Upper lobe of right lung (tissue), 1 donor: ENCODE results near the gene METTL16. TPM values are rescaled to one million over a fixed set of nuclear protein-coding genes. Genes with fewer than 3 reads are reported as not detected.

Experiments used
- ATAC-seq: fragments of 200-7000 bp; cut with Tn5 transposase; one replicate; pipeline ENCODE4 v1.9.1; 2020; ENCODE audit warnings: mild to moderate bottlenecking, moderate library complexity
- DNase-seq: peaks from one replicate; pipeline ENCODE4 v3.0.0-alpha.2; 2020
- H3K27ac ChIP-seq: fragments of 200-600 bp; one replicate; pipeline ENCODE4 v1.8.0; 2022
- H3K27me3 ChIP-seq: fragments of 200-600 bp; one replicate; pipeline ENCODE4 v1.8.0; 2022; ENCODE audit warnings: mild to moderate bottlenecking
- H3K36me3 ChIP-seq: fragments of 200-600 bp; one replicate; pipeline ENCODE4 v1.8.0; 2022
- H3K4me1 ChIP-seq: fragments of 200-600 bp; one replicate; pipeline ENCODE4 v1.8.0; 2022
- H3K4me3 ChIP-seq: fragments of 200-600 bp; one replicate; pipeline ENCODE4 v1.8.0; 2022; ENCODE audit warnings: mild to moderate bottlenecking
- H3K9me3 ChIP-seq: fragments of 200-600 bp; one replicate; pipeline ENCODE4 v1.8.0; 2022
- CTCF ChIP-seq: fragments of 200-600 bp; IDR thresholded peaks from one replicate; pipeline ENCODE4 v1.8.0; 2022; ENCODE audit warnings: antibody characterized with exemption
- intact Hi-C: fragments of 100-400 bp; cut with DNase I; formaldehyde crosslinking; loops from one replicate; pipeline ENCODE4 v1.11.0; 2022
- total RNA-seq: library from RNA; stranded (reverse); fragmentation: NEBNext Ultra II Directional; extraction: Animal tissue kit (Norgen Biotek cat#: 25700); gene quantifications from one replicate; pipeline ENCODE4 v1.2.1, GENCODE V29; 2021
- donor health status: DM: no; HTN: yes; CAD: no; lungs with severe emphysema.

The METTL16 gene
- total RNA-seq, 1 donor from 2014 or later: 30.0 TPM

- peaks cover 47% of the 10 kb centered on the region for H3K36me3 ChIP-seq
- no peak overlapping the region for H3K4me3 ChIP-seq
- no peak overlapping the region for H3K27ac ChIP-seq
- H3K27me3 ChIP-seq: no peaks in the 10 kb centered on the region
- ATAC-seq (no peak), DNase-seq (no peak)
- intact Hi-C loops: no loop called here
- H3K9me3 ChIP-seq: no peaks in the 10 kb centered on the region
- no peaks in the 10 kb centered on the region for H3K4me1 ChIP-seq
- no peak for TF ChIP-seq CTCF
Observed at GRCh38 chr17:2433696-2434095, 78.0 kb downstream of the METTL16 start.

GRCh38 chr17:2427910-2428309, 83.8 kb downstream of the METTL16 start:
- H3K4me1 ChIP-seq: no peaks in the 10 kb centered on the region
- no peak for TF ChIP-seq CTCF
- no peak overlapping the region for H3K4me3 ChIP-seq
- H3K36me3 ChIP-seq: peaks cover 21% of the 10 kb centered on the region
- H3K9me3 ChIP-seq: no peaks in the 10 kb centered on the region
- no peak for ATAC-seq
- no peak overlapping the region for H3K27ac ChIP-seq
- no peak for DNase-seq
- intact Hi-C loops: no loop called here
- H3K27me3 ChIP-seq: no peaks in the 10 kb centered on the region

- intact Hi-C loops: no loop called here
- ATAC-seq: no peak
- DNase-seq: no peak
- no peaks in the 10 kb centered on the region for H3K9me3 ChIP-seq
- H3K4me3 ChIP-seq: no peak overlapping the region
- H3K36me3 ChIP-seq: peaks cover 17% of the 10 kb centered on the region
- no peak for TF ChIP-seq CTCF
- no peak overlapping the region for H3K27ac ChIP-seq
- H3K27me3 ChIP-seq: no peaks in the 10 kb centered on the region
- no peaks in the 10 kb centered on the region for H3K4me1 ChIP-seq
Observed at GRCh38 chr17:2427215-2427614, 84.5 kb downstream of the METTL16 start.

GRCh38 chr17:2423271-2423670, 88.4 kb downstream of the METTL16 start:
- ATAC-seq (no peak), DNase-seq (no peak)
- Histone ChIP-seq H3K9me3 (no peaks in the 10 kb centered on the region), H3K4me3 (no peak overlapping the region), H3K27ac (no peak overlapping the region), H3K36me3 (peaks cover 38% of the 10 kb centered on the region), H3K27me3 (no peaks in the 10 kb centered on the region), H3K4me1 (peaks cover 5% of the 10 kb centered on the region)
- no peak for TF ChIP-seq CTCF
- intact Hi-C loops: no loop called here

- no peaks in the 10 kb centered on the region for H3K9me3 ChIP-seq
- no peak for TF ChIP-seq CTCF
- peaks cover 44% of the 10 kb centered on the region for H3K36me3 ChIP-seq
- intact Hi-C loops: no loop called here
- DNase-seq: no peak
- H3K4me3 ChIP-seq: no peak overlapping the region
- no peak overlapping the region for H3K27ac ChIP-seq
- H3K4me1 ChIP-seq: peaks cover 9% of the 10 kb centered on the region
- no peak for ATAC-seq
- no peaks in the 10 kb centered on the region for H3K27me3 ChIP-seq
Observed at GRCh38 chr17:2421315-2422147, 90.2 kb downstream of the METTL16 start.
